CD14-positive monocyte (primary cell): Measurements from ENCODE around the gene LMO7. TPM values are rescaled to one million over a fixed set of nuclear protein-coding genes. Genes with fewer than 3 reads are reported as not detected.

Experiments used
- DNase-seq, 3 donors: peaks; one replicate each; pipeline ENCODE4 v3.0.0-alpha.2; 2011 to 2022
- H2AFZ ChIP-seq: 2 replicates; pipeline ENCODE4 v1.6.0; 2012; ENCODE audit warnings: mild to moderate bottlenecking, low read depth, low read length, inconsistent platforms; ENCODE audit not compliant: insufficient read depth, poor library complexity, severe bottlenecking
- H3K27ac ChIP-seq, 2 donors: 1 replicate in 1 of 2; 2 replicates in 1 of 2; pipeline ENCODE4 v1.5.1; 2012 to 2013; ENCODE audit warnings: low read length in 2 of 2, control low read depth in 1 of 2, inconsistent platforms in 1 of 2, low read depth in 1 of 2, mild to moderate bottlenecking in 1 of 2
- H3K27me3 ChIP-seq, 2 donors: one replicate each; pipeline versions ENCODE4 v1.6.0 to v1.6.1; 2011 to 2013; ENCODE audit warnings: low read length in 2 of 2; ENCODE audit not compliant: control insufficient read depth in 2 of 2, insufficient read depth in 2 of 2
- H3K36me3 ChIP-seq, 2 donors: replicated peaks in 1 of 2; 1 replicate in 1 of 2; 2 replicates in 1 of 2; pipeline versions ENCODE4 v1.5.1 to v1.6.1; 2012 to 2013; ENCODE audit warnings: low read length in 2 of 2, control low read depth in 1 of 2, inconsistent platforms in 1 of 2, mild to moderate bottlenecking in 1 of 2; ENCODE audit not compliant: insufficient read depth in 2 of 2, control insufficient read depth in 1 of 2
- H3K4me1 ChIP-seq, 2 donors: 1 replicate in 1 of 2; 2 replicates in 1 of 2; pipeline versions ENCODE4 v1.5.1 to v1.6.1; 2012 to 2013; ENCODE audit warnings: low read length in 2 of 2, control low read depth in 1 of 2, inconsistent platforms in 1 of 2, mild to moderate bottlenecking in 1 of 2, moderate library complexity in 1 of 2; ENCODE audit not compliant: insufficient read depth in 2 of 2, control insufficient read depth in 1 of 2
- H3K4me2 ChIP-seq: replicated peaks from 2 replicates; pipeline ENCODE3; 2012; ENCODE audit warnings: low read length, moderate library complexity, mild to moderate bottlenecking; ENCODE audit not compliant: poor library complexity, severe bottlenecking; ENCODE audit errors: extremely low read depth
- H3K4me3 ChIP-seq, 3 experiments: fragments of 200-600 bp in 1 of 3; sonication (generic) in 1 of 3; replicated peaks in 1 of 3; 1 replicate in 2 of 3; 2 replicates in 1 of 3; pipeline ENCODE4 v1.5.1; 2011 to 2013; ENCODE audit warnings: low read length in 3 of 3, mild to moderate bottlenecking in 3 of 3, control low read depth in 2 of 3, low read depth in 2 of 3, inconsistent platforms in 1 of 3, moderate library complexity in 1 of 3
- H3K79me2 ChIP-seq: 2 replicates; pipeline ENCODE4 v1.6.0; 2012; ENCODE audit warnings: mild to moderate bottlenecking, control low read depth, inconsistent platforms, low read length, moderate library complexity; ENCODE audit not compliant: insufficient read depth
- H3K9ac ChIP-seq: 2 replicates; pipeline ENCODE4 v1.6.0; 2017; ENCODE audit warnings: low read length, mild to moderate bottlenecking; ENCODE audit not compliant: insufficient read depth, poor library complexity, severe bottlenecking
- H3K9me3 ChIP-seq, 2 donors: replicated peaks in 1 of 2; 1 replicate in 1 of 2; 2 replicates in 1 of 2; pipeline versions ENCODE4 v1.5.1 to v1.6.1; 2012 to 2013; ENCODE audit warnings: low read length in 2 of 2, control low read depth in 1 of 2; ENCODE audit not compliant: control insufficient read depth in 1 of 2, insufficient read depth in 1 of 2
- H4K20me1 ChIP-seq: 2 replicates; pipeline ENCODE4 v1.6.0; 2012; ENCODE audit warnings: mild to moderate bottlenecking, low read length, control low read depth, moderate library complexity; ENCODE audit not compliant: insufficient read depth
- H3K27ac Mint-ChIP-seq, 7 donors: one replicate each; pipeline ENCODE4 v1.8.0; 2020; ENCODE audit warnings: mild to moderate bottlenecking in 7 of 7, mixed read lengths in 7 of 7, moderate library complexity in 6 of 7, inconsistent platforms in 2 of 7
- H3K27me3 Mint-ChIP-seq, 3 donors: one replicate each; pipeline ENCODE4 v1.8.0; 2021 to 2022; ENCODE audit warnings: low read depth in 3 of 3, mild to moderate bottlenecking in 3 of 3, mixed read lengths in 3 of 3, moderate library complexity in 3 of 3, inconsistent platforms in 1 of 3
- H3K36me3 Mint-ChIP-seq, 2 donors: one replicate each; pipeline ENCODE4 v1.8.0; 2020; ENCODE audit warnings: mixed read lengths in 2 of 2, inconsistent platforms in 1 of 2, mild to moderate bottlenecking in 1 of 2
- H3K4me1 Mint-ChIP-seq: one replicate; pipeline ENCODE4 v1.8.0; 2020; ENCODE audit warnings: mild to moderate bottlenecking, mixed read lengths
- H3K4me3 Mint-ChIP-seq, 2 donors: one replicate each; pipeline ENCODE4 v1.8.0; 2020; ENCODE audit warnings: mild to moderate bottlenecking in 2 of 2, mixed read lengths in 2 of 2, moderate library complexity in 1 of 2
- H3K9me3 Mint-ChIP-seq, 7 donors: one replicate each; pipeline ENCODE4 v1.8.0; 2020 to 2022; ENCODE audit warnings: mixed read lengths in 7 of 7, mild to moderate bottlenecking in 6 of 7, moderate library complexity in 6 of 7, inconsistent platforms in 2 of 7
- CTCF ChIP-seq: fragments of 200-600 bp; IDR thresholded peaks from one replicate; pipeline ENCODE4 v1.8.0; 2022; ENCODE audit warnings: antibody characterized with exemption, mild to moderate bottlenecking
- WGBS: methylation state at CpG from one replicate; pipeline ENCODE4 v1.1.5; 2013; ENCODE audit warnings: missing lambda C conversion rate; ENCODE audit not compliant: insufficient coverage; 5-methylcytosine and 5-hydroxymethylcytosine counted together
- intact Hi-C, 2 donors: fragments of 100-400 bp; cut with micrococcal nuclease; formaldehyde crosslinking; loops; one replicate each; pipeline versions ENCODE4 v1.15.0 to v1.15.1; 2023
- polyA plus RNA-seq, 3 donors: library from polyadenylated mRNA; depleted of rRNA in 1 of 3; unstranded in 2 of 3; stranded (reverse) in 1 of 3; fragments of 300-500 nt in 2 of 3; fragments of >200 nt in 1 of 3; fragmentation: Illumina TruSeq in 2 of 3; gene quantifications; 1 replicate in 2 of 3; 2 replicates in 1 of 3; pipeline ENCODE4 v1.2.3, GENCODE V29; 2012 to 2021

LMO7 gene
- polyA plus RNA-seq, 3 donors = 0.79 to 1.6 (median 0.90) TPM

GRCh38 chr13:75761369-75761768, 125.2 kb downstream of the LMO7 start:
- 8% methylated on average over 2 of the region's 3 CpGs for WGBS
- Mint-ChIP-seq H3K36me3 (no peaks in the 10 kb centered on the region), H3K4me3 (peak overlapping the region; percentile 7 to 71), H3K9me3 (peaks cover 0 to 2% (median 0%) of the 10 kb centered on the region in 7 donors), H3K27me3 (no peaks in the 10 kb centered on the region), H3K27ac (no peak overlapping the region), H3K4me1 (peaks cover 28% of the 10 kb centered on the region)
- H2AFZ ChIP-seq = peak overlapping the region; percentile 27
- peak overlapping the region in 2 of 3 experiments; percentile 9 to 22 for H3K4me3 ChIP-seq
- no peaks in the 10 kb centered on the region for H3K79me2 ChIP-seq
- intact Hi-C loops = no loop called here
- H3K27me3 ChIP-seq = no peaks in the 10 kb centered on the region
- H4K20me1 ChIP-seq = no peaks in the 10 kb centered on the region
- peaks cover 0 to 9% of the 10 kb centered on the region in 2 donors for H3K4me1 ChIP-seq
- no peak overlapping the region for H3K9ac ChIP-seq
- H3K36me3 ChIP-seq = no peaks in the 10 kb centered on the region
- H3K4me2 ChIP-seq = peak overlapping the region; percentile 49
- no peak overlapping the region for H3K27ac ChIP-seq
- DNase-seq = no peak
- no peak for TF ChIP-seq CTCF
- H3K9me3 ChIP-seq = no peaks in the 10 kb centered on the region

- Histone ChIP-seq H4K20me1 (no peaks in the 10 kb centered on the region), H3K4me1 (peaks cover 0 to 9% of the 10 kb centered on the region in 2 donors)
- no peak for DNase-seq
Measured at GRCh38 chr13:75762076-75762937, 126.2 kb downstream of the LMO7 start.

More at GRCh38 chr13:75762076-75762937, 126.2 kb downstream of the LMO7 start:
- Histone ChIP-seq H3K79me2 (no peaks in the 10 kb centered on the region), H3K4me2 (peak overlapping the region; percentile 49), H3K9ac (peak overlapping the region; percentile 25), H3K27me3 (no peaks in the 10 kb centered on the region), H3K27ac (peak overlapping the region in 1 of 2 donors; percentile 35), H3K4me3 (peak overlapping the region in 2 of 3 experiments; percentile 16 to 48), H3K36me3 (no peaks in the 10 kb centered on the region), H2AFZ (peak overlapping the region; percentile 56), H3K9me3 (no peaks in the 10 kb centered on the region)
- TF ChIP-seq CTCF = no peak
- peak overlapping the region in 1 of 7 donors; percentile 8 for H3K27ac Mint-ChIP-seq
- peaks cover 0 to 2% (median 0%) of the 10 kb centered on the region in 7 donors for H3K9me3 Mint-ChIP-seq
- H3K4me3 Mint-ChIP-seq = peak overlapping the region; percentile 20 to 65
- H3K36me3 Mint-ChIP-seq = no peaks in the 10 kb centered on the region
- intact Hi-C loops = no loop called here
- no peaks in the 10 kb centered on the region for H3K27me3 Mint-ChIP-seq
- WGBS = 42% methylated on average over 2 of the region's 7 CpGs
- H3K4me1 Mint-ChIP-seq = peaks cover 28% of the 10 kb centered on the region
